Activated CD8-positive, alpha-beta memory T cell treated with anti-CD3 and anti-CD28 coated beads, Interleukin-2, amount 50 U/mL, for 24 hours (primary cell): ENCODE data around the gene ACACA.

ENCODE experiments used
- DNase-seq: peaks from one replicate; pipeline ENCODE4 v3.0.0-alpha.2; 2020; ENCODE audit errors: extremely low read depth

ACACA gene

GRCh38 chr17:37292429-37293139 lies 114.1 kb downstream of the ACACA start:
- DNase-seq, result no peak

- no peak for DNase-seq
These were observed 115.3 kb downstream of the ACACA start for GRCh38 chr17:37291351-37291750.

DNA sequence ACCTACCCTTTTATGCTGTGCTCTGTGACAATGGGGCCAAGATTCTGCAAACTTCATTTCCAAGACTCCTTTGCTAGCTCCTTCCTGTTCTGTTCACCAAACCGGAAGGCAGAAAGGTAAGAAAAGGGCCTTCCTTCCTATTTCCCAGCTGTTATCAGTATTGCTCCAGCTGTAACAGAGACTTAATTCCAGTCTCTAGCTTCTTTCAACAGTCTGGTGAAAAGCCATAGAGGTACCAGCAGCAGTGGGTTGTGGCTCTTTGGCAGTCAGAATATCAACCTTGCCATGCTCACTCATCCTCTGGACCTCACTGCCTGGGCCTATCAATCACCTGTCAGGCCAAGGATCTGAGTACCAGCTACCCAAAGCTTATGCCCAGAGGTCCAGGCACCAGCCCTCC lies 120.2 kb downstream of the ACACA start:
- no peak for DNase-seq

GRCh38 chr17:37284191-37284590 lies 122.4 kb downstream of the ACACA start:
- no peak for DNase-seq

- DNase-seq, result no peak
These were observed 123.1 kb downstream of the ACACA start for GRCh38 chr17:37283414-37283961.

DNA sequence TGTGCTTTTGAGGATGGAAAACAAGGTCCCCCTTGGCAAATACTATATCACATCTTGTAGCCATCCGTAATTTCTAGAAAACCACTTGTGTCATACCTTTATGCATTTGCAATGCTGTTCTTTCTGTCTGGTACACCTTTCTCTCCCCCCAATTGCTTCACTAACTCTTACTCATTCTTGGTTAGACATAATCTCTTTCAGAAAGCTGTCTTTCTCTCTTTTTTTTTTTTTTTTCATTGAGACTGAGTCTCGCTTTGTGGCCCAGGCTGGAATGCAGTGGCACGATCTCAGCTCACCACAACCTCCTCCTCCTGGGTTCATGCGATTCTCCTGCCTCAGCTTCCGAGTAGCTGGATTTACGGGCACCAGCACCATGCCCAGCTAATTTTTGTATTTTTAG lies 125.8 kb downstream of the ACACA start:
- no peak for DNase-seq

- DNase-seq, result no peak
These were observed 128.3 kb downstream of the ACACA start for GRCh38 chr17:37278247-37278894.

DNA sequence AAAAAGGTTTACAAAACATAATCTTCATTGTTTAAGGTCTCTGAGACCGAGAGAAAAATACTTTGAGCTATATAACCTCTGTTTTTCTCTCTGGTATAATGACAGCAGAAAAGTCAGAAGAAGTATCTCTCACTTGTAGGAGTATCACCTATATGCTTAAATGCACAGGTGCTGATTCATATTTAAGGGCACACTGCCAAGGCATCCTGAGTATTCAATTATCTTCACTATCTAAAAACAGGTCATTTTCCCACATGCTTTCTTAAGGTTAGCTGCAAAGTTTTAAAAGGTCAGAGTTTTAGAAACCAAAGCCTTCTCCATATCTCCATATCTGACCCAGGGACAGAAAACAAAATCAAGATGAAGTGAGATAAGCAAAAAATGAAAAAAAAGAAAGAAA lies 130.2 kb downstream of the ACACA start:
- DNase-seq, result no peak

- no peak for DNase-seq
These were observed 132.2 kb downstream of the ACACA start for GRCh38 chr17:37274461-37274860.

DNA sequence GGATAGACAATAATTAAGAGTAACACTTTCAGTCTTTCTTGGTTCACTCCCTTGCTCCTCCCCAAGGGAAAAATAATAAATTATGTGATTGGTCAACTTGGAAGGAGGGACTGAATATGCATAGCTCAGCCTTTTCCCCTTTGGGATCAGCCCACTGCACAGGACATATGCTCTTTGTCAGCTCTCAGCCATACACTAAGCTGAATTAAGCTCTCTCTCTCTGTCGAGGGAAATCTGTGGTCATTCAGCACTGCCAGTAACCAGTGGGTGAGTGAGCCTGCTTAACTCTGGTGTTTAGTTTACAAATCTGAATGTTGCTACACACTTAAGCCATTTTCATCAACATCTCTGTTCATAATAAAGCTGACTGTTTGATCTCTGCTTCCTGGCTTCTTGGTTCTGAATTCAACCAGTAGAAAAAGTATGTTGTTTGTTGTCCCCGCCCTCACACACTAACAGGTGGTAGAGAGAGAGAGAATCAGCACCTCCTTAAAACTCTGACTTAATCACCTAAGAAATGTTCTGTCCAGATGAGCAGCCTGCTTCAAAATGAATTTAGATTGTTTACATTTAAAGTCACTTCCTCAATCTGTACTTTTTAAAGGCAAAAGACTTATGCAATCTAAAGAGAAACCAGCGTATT lies 133.1 kb downstream of the ACACA start:
- DNase-seq, result no peak

DNA sequence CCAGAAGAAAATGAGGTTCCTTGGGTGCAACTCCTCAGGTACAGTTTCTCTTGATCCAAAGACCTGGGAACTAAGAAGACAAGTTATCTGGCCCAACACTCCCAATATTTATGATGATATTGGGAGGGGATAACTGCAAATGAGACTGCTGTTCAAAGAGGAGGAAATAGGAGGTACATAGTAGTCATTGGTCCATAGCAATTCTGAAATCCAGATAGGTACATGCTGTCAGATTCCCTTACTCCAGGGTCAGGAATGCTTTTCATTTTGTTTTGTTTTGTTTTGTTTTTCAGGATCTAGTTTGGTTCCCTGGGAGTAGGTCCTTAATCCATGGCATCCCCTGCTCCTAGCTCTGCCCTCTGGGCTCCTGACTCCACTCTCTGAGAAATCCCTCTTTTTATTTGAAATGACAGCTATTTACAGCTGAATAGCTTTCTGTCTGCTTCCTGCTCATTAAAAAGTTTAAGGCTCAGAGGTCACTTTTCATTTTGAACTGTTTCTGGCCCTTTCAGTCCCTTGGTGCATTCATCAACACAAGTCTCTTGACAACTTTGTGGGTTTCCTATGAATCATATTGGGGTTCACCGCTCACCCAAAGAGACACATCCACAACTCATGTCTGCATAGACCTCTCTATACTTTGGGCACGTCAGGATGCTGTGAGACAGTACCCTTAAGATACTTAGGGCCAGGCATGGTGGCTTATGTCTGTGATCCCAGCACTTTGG lies 141.0 kb downstream of the ACACA start:
- no peak for DNase-seq

DNA sequence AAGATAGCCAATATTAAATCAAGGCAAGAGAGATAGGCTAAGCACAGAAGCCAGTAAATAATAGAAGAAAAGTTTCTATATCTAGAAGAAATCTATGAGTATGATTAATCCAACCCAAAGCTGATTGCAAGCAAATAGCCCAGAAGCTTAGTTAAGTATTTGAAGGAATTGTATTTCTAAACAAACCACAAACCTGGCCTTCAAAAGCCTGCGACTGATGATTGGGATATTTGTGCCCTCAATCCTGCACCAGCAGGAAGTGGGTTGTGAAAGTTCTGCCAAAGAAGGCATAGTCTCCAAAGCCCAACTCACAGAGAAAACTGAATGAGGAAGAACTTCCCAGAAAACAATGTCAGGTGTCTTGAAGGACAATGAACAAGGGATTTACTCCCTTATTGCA lies 145.3 kb downstream of the ACACA start:
- no peak for DNase-seq

GRCh38 chr17:37259030-37259735 lies 147.5 kb downstream of the ACACA start:
- DNase-seq, result no peak

DNA sequence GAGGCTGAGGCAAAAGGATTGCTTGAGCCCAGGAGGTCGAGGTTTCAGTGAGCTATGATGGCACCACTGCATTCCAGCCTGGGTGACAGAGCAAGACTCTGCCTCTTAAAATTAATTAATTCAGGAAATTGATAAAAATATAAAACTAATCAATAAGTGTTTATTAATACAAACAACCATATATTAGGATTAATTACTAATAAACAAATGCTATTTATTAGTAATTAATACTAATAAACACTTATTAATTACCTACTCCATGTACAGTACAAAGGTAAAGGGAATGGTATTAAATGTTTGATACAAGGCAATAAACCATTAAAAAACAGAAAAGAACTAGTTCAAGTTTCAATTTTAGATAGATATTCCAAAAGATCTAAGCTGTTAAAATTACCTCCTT lies 150.0 kb downstream of the ACACA start:
- DNase-seq, result no peak

DNA sequence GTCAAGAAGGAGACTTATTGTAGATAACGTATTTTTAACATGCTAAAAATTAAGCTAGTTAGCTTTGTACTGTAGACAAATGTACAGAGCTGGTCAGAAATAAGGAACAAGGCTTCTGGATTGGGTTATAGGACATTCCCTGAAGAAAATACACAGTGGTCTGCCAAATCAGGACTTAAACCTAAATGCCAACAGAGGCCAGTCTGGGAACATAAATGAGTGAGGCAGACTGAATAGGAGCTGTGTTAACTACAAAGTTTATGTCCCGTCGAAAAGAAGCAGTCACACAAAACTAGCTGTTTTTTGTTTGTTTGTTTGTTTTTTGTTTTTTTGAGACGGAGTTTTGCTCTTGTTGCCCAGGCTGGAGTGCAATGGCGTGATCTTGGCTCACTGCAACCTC lies 151.2 kb downstream of the ACACA start:
- no peak for DNase-seq

DNA sequence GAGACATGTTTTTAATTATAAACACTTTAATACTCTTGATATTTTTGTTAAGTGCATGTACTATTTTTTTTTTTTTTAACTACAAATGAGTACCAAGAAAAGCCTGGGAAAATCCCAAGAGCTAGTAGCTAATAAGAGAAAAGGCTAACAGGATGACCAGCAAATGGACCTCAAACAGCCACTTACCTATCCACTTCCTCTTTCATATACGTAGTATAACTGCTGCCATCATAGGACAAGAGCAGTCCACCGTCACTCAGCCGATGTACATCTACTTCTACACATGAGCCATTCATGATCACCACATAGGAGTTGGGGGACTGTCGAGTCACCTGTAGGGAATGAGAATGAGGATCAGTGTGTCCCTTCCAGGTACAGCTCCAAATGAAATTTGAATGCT lies 158.8 kb downstream of the ACACA start:
- no peak for DNase-seq

GRCh38 chr17:37246085-37246484 lies 160.6 kb downstream of the ACACA start:
- no peak for DNase-seq

GRCh38 chr17:37240381-37240780 lies 166.3 kb downstream of the ACACA start:
- DNase-seq, result no peak

DNA sequence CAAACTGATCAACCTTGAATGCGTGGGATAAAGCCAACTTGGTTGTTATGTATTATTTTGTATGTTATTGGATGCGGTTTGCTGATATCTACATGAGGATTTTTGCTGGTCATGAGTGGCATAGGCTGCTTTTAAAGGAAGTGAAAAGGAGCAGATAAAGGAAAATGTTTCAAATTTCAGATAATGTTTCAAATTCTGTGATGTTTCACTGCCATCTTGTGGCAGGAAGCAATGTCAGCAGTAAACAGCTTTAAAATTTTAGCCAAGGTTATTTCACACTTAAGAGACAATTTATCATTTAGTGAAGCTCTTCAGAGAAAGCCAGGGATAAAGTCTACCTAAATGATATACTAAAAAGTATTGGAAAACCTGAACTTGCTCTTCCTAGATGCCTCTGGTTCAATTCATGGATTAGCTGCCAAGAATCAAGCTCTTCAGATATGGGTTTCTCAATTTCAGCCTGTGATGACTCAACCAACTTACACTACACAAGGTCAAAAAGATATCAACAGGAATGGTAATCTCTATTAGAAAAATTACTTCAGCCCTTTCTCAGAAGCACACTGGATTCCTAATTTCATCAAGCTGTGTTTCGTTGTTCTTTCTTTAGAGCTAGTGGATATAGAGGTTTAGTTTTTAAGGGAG lies 166.8 kb downstream of the ACACA start:
- no peak for DNase-seq

DNA sequence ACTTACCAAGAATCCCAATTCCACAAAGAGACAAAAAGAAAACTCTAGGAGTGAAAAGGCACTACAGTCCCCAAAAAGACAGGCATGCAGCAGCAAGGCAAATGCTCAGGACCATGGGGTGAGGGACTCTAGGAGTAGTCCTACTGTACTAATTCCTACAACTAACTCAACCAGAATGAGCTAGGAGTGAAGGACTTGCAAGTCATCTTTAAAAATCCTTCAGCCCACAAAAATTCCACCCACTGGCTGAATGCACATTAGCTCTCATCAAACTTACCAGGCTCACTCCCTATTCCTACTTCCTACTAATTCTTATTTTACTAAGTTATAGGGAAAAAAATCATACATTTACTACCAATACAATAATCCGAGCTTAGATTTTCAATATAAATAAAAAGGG lies 172.5 kb downstream of the ACACA start:
- DNase-seq, result no peak

DNA sequence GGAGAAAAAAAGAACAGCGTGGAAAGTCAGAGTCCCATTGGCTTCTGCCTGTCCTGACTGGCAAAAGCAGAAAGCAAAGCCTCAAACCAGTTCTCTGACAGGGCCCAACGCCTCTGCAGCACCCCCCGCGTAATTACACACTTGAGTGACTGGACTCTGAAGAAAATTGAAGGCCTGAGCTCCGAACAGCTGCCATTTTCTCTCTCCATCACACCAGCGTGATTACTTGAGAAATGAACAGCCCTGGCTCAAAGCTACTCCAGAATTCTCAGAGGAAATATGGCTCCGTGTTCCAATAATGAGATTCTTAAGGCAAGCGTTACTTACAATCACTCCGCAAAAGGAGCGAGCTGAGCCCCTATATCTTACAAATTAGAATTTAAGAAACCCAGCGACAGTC lies 173.6 kb downstream of the ACACA start:
- DNase-seq, result no peak
